ENCODE data around the gene VAV3. TPM values are rescaled to one million over a fixed set of nuclear protein-coding genes. Genes with fewer than 3 reads are reported as not detected.

Gene VAV3
- total RNA-seq, 4 donors from 2014 or later: 2.2 to 20.4 (median 4.0) TPM

DNA sequence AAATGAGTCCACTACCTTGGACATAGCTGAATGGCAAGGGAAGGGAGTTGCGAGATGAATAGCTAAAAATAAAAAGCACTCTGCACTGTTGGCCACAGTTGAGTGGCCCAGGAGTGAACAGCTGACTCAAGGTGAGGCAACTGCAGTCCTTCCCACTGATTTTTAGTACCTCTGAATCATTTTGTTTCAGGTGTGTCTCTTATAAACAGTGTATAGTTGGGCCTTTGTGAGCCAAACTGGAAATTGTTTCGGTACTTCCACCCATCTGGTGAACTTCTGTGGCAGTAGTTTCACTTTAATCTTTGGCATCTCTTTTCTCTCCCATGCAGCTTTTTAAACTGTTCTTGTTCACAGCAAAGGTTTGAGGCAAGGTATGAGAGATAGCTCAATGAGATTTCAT, 122.7 kb downstream of the VAV3 start:
- Histone ChIP-seq H3K4me3 (no peak overlapping the region), H3K9me3 (peaks cover 0 to 7% (median 2%) of the 10 kb centered on the region in 4 donors), H3K27me3 (no peaks in the 10 kb centered on the region), H3K27ac (no peak overlapping the region), H3K36me3 (no peaks in the 10 kb centered on the region), H3K4me1 (peaks cover 0 to 5% (median 0%) of the 10 kb centered on the region in 4 donors)
- WGBS, 2 donors: 73 to 74% methylated on average over 2 of the region's 2 CpGs
- DNase-seq (ENCODE audit: low spot score in 2 of 2): no peak
- TF ChIP-seq EP300 (IDR thresholded peaks at IDR 0.05) (no peak), POLR2A (IDR thresholded peaks at IDR 0.05) (no peak)
- TF ChIP-seq, protein P1, sequence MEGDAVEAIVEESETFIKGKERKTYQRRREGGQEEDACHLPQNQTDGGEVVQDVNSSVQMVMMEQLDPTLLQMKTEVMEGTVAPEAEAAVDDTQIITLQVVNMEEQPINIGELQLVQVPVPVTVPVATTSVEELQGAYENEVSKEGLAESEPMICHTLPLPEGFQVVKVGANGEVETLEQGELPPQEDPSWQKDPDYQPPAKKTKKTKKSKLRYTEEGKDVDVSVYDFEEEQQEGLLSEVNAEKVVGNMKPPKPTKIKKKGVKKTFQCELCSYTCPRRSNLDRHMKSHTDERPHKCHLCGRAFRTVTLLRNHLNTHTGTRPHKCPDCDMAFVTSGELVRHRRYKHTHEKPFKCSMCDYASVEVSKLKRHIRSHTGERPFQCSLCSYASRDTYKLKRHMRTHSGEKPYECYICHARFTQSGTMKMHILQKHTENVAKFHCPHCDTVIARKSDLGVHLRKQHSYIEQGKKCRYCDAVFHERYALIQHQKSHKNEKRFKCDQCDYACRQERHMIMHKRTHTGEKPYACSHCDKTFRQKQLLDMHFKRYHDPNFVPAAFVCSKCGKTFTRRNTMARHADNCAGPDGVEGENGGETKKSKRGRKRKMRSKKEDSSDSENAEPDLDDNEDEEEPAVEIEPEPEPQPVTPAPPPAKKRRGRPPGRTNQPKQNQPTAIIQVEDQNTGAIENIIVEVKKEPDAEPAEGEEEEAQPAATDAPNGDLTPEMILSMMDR (IDR thresholded peaks at IDR 0.05): no peak

GRCh38 chr1:107840725-107841124, 124.3 kb downstream of the VAV3 start:
- H3K36me3 ChIP-seq: no peaks in the 10 kb centered on the region
- peaks cover 0 to 5% (median 0%) of the 10 kb centered on the region in 4 donors for H3K4me1 ChIP-seq
- H3K9me3 ChIP-seq: peaks cover 0 to 8% (median 2%) of the 10 kb centered on the region in 4 donors
- H3K27ac ChIP-seq: no peak overlapping the region
- TF ChIP-seq, protein P1 (IDR thresholded peaks at IDR 0.05): no peak
- TF ChIP-seq EP300 (IDR thresholded peaks at IDR 0.05) (no peak), POLR2A (IDR thresholded peaks at IDR 0.05) (no peak)
- H3K27me3 ChIP-seq: no peaks in the 10 kb centered on the region
- DNase-seq (ENCODE audit: low spot score in 2 of 2): no peak
- no peak overlapping the region for H3K4me3 ChIP-seq
- 12 to 29% methylated on average over 1 of the region's 1 CpG for WGBS, 2 donors

DNA sequence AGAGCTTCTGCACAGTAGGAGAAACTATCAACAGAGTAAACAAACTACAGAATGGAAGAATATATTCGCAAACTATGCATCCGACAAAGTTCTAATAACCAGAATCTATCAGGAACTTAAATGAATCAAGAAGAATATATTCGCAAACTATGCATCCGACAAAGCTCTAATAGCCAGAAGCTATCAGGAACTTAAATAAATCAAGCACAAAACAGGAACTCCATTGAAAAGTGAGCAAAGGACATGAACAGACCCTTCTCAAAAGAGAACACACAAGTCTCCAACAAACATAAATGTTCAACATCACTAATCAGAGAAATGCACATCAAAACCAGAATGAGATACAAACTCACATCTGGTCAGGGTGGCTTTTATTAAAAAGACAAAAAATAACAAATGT, 126.9 kb downstream of the VAV3 start:
- H3K4me3 ChIP-seq: no peak overlapping the region
- H3K27ac ChIP-seq: no peak overlapping the region
- peaks cover 0 to 8% (median 2%) of the 10 kb centered on the region in 4 donors for H3K9me3 ChIP-seq
- no peaks in the 10 kb centered on the region for H3K27me3 ChIP-seq
- TF ChIP-seq, protein P1 (IDR thresholded peaks at IDR 0.05): no peak
- TF ChIP-seq EP300 (IDR thresholded peaks at IDR 0.05) (no peak), POLR2A (IDR thresholded peaks at IDR 0.05) (no peak)
- peaks cover 0 to 5% (median 0%) of the 10 kb centered on the region in 4 donors for H3K4me1 ChIP-seq
- WGBS, 2 donors: 74% methylated on average over 4 of the region's 4 CpGs
- no peaks in the 10 kb centered on the region for H3K36me3 ChIP-seq
- no peak for DNase-seq (ENCODE audit: low spot score in 2 of 2)

- WGBS, 2 donors: 90 to 95% methylated on average over 2 to 4 of the region's 4 CpGs
- Histone ChIP-seq H3K9me3 (peaks cover 0 to 8% (median 2%) of the 10 kb centered on the region in 4 donors), H3K36me3 (no peaks in the 10 kb centered on the region), H3K4me1 (no peaks in the 10 kb centered on the region), H3K4me3 (no peak overlapping the region), H3K27me3 (no peaks in the 10 kb centered on the region), H3K27ac (no peak overlapping the region)
- DNase-seq (ENCODE audit: low spot score in 2 of 2): no peak
- TF ChIP-seq, protein P1 (IDR thresholded peaks at IDR 0.05): no peak
- TF ChIP-seq EP300 (IDR thresholded peaks at IDR 0.05): no peak
- TF ChIP-seq POLR2A (IDR thresholded peaks at IDR 0.05): no peak
Observed at GRCh38 chr1:107835151-107835670, 129.8 kb downstream of the VAV3 start.

DNA sequence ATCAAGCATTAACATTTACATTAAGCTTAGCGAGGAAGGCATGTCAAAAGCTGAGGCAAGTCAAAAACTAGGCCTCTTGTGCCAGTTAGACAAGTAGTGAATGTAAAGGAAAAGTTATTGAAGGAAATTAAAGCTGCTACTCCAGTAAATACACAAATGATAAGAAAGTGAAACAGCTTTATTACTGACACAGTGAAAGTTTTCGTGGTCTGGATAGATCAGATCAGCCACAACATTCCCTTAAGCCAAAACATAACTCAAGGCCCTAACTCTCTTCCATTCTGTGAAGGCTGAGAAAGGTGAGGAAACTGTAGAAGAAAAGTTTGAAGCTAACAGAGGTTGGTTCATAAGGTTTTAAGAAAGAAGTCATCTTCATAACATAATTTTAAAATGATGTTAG, 131.9 kb downstream of the VAV3 start:
- Histone ChIP-seq H3K27me3 (no peaks in the 10 kb centered on the region), H3K9me3 (peaks cover 0 to 8% (median 2%) of the 10 kb centered on the region in 4 donors), H3K4me1 (no peaks in the 10 kb centered on the region), H3K36me3 (no peaks in the 10 kb centered on the region), H3K4me3 (no peak overlapping the region), H3K27ac (no peak overlapping the region)
- TF ChIP-seq POLR2A (IDR thresholded peaks at IDR 0.05): no peak
- TF ChIP-seq EP300 (IDR thresholded peaks at IDR 0.05): no peak
- TF ChIP-seq, protein P1 (IDR thresholded peaks at IDR 0.05): no peak
- WGBS, 2 donors: 80 to 85% methylated on average over 2 of the region's 2 CpGs
- no peak for DNase-seq (ENCODE audit: low spot score in 2 of 2)
